Neural cell (in vitro differentiated cells): Measurements from ENCODE around the gene TNFRSF19.

ENCODE experiments used
- EZH2 ChIP-seq: fragments of 200-600, 300-800 bp; shearing (Covaris generic), sonication (generic); IDR thresholded peaks from 2 replicates; pipeline ENCODE4 v1.6.1; 2014; ENCODE audit warnings: antibody characterized with exemption, low read length, borderline replicate concordance, mild to moderate bottlenecking; ENCODE audit not compliant: insufficient read depth, poor library complexity, severe bottlenecking
- TF ChIP-seq, protein P1 (sequence below): fragments of 450-650 bp; IDR thresholded peaks from 2 replicates; pipeline ENCODE4 v1.5.1; 2014; ENCODE audit warnings: antibody characterized with exemption, mild to moderate bottlenecking, moderate library complexity; ENCODE audit not compliant: poor library complexity, severe bottlenecking

DNA sequence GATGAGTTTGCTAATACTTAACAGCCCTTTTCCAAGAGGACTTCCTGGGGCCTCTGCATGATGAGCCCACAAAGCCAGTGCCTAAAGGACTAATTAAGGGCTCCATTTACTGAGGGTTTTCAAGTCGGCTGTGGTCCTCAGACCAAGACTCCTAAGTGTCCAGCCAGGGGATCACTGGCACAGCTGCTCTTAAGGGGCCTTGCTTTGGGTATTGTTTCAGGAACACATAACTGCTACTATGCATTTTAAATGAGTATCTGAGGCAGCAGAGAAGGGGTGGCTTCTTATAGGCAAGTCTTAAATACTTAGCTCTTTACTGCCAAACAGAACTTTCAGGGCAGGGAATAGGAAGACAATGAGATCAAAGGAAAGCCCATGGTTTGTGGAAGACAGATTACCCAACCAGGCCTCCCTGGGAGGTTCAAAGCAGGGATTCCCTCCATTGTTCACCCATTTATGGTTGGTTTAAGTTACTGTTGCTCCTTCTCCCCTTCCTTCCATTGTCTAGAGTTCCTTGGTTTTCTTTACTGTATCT lies 61.9 kb downstream of the TNFRSF19 start:
- TF ChIP-seq EZH2 = no peak
- TF ChIP-seq, protein P1, sequence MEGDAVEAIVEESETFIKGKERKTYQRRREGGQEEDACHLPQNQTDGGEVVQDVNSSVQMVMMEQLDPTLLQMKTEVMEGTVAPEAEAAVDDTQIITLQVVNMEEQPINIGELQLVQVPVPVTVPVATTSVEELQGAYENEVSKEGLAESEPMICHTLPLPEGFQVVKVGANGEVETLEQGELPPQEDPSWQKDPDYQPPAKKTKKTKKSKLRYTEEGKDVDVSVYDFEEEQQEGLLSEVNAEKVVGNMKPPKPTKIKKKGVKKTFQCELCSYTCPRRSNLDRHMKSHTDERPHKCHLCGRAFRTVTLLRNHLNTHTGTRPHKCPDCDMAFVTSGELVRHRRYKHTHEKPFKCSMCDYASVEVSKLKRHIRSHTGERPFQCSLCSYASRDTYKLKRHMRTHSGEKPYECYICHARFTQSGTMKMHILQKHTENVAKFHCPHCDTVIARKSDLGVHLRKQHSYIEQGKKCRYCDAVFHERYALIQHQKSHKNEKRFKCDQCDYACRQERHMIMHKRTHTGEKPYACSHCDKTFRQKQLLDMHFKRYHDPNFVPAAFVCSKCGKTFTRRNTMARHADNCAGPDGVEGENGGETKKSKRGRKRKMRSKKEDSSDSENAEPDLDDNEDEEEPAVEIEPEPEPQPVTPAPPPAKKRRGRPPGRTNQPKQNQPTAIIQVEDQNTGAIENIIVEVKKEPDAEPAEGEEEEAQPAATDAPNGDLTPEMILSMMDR = no peak
